ENCODE measurements around the gene PHACTR2.
"Not testable (repeated sequence)": the region's sequence is repeated elsewhere in the genome, so short reads cannot be mapped to it uniquely, and the experiment has no call there.

PHACTR2 gene

GRCh38 chr6:143873600-143873999 lies 195.8 kb downstream of the PHACTR2 start:
- DNase-seq = not testable (repeated sequence)

DNA sequence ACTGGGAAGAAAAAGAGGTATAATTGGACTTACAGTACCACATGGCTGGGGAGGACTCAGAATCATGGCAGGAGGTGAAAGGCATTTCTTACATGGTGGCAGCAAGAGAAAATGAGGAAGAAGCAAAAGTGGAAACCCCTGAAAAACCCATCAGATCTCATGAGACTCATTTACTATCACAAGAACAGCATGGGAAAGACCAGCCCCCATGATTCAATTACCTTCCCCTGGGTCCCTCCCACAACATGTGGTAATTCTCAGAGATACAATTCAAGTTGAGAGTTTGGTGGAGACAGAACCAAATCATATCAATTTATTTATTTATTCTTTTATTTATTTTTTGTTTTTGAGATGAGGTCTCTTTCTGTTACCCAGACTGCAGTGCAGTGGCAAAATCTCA lies 196.7 kb downstream of the PHACTR2 start:
- not testable (repeated sequence) for DNase-seq

DNA sequence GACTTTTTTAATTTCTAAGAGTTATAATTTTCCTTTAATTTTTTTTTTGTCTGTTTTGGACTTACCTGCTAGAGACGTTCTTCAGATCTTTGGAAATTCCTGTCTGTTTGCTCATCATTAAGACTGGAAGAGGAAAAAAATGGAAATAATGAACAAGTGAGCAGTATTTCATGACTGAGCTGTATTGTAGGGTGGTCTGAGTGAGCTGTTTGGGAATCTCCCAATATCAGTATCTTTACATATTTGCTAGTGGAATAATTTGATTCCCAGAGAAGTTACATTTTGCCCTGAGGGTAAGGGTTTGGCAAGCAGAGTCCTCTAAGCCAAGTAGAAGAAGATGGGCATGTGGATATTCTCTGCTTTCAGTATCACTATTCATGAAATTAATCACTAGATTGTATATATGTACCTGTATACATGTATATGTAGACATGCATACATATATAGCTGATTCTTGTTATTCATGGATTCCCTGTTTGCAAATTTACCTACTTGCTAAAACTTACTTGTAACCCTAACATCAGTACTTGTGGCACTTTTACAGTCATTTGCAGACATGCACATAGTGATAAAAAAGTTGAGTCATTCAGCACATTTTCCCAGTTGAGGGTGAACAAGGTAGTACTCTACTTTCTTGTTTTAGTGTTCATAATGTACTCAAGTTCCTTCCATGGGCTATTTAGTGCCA lies 200.0 kb downstream of the PHACTR2 start:
- peak in 1 of 5 donors; percentile 17 for DNase-seq

- no peak for DNase-seq
Measured at GRCh38 chr6:143878272-143878760, 200.6 kb downstream of the PHACTR2 start.

- no peak for DNase-seq
Measured at GRCh38 chr6:143880412-143880811, 202.6 kb downstream of the PHACTR2 start.
